K562 (cell line): ENCODE data around the gene PACRG. TPM values are rescaled to one million over a fixed set of nuclear protein-coding genes. Genes with fewer than 3 reads are reported as not detected.

Experiments
- ATAC-seq: fragments of 200-7000 bp; cut with Tn5 transposase; 3 replicates; pipeline ENCODE4 v1.9.1; 2020; ENCODE audit warnings: moderate library complexity
- BruUV-seq: library from RNA; stranded (reverse); fragments of 400-500 nt; replicated peaks from 2 replicates; lab custom pipeline; 2021; lab: Mats Ljungman, UMichigan
- CTCF ChIA-PET: fragments of 300-600 bp; formaldehyde crosslinking; extraction: SDS; loops from one replicate; lab custom pipeline; 2021; ENCODE audit warnings: low intra/inter-chr PET ratio; lab: Yijun Ruan, JAX
- POLR2A ChIA-PET: fragments of 300-600, 350-650 bp; sonication (Branson Sonifier 250); formaldehyde crosslinking; extraction: SDS; loops from one replicate; lab custom pipeline; 2021; ENCODE audit warnings: antibody characterized with exemption, inconsistent platforms; lab: Yijun Ruan, JAX
- DNase-seq, 4 experiments: peaks; one replicate each; pipeline versions ENCODE4 v3.0.0 to v3.0.0-alpha.2; 2011 to 2018; ENCODE audit warnings: low spot score in 3 of 4, mixed read lengths in 3 of 4; ENCODE audit errors: extremely low read depth in 1 of 4
- FAIRE-seq: peaks from 2 replicates; lab custom pipeline; 2011; peaks lifted over from hg19 to GRCh38; lab: Jason Lieb, UNC
- H2AFZ ChIP-seq: 2 replicates; pipeline ENCODE4 v1.6.0; 2011; ENCODE audit warnings: low read depth, low read length, control low read depth, inconsistent platforms
- H3K27ac ChIP-seq: fragments of 200-600 bp; 3 replicates; pipeline ENCODE4 v1.8.0; 2011; ENCODE audit warnings: low read depth, mild to moderate bottlenecking, control low read depth, inconsistent platforms, low read length, moderate library complexity, mixed read lengths; ENCODE audit errors: extremely low read depth
- H3K27me3 ChIP-seq, 2 experiments: fragments of 300-600 bp in 1 of 2; 2 replicates in 1 of 2; 3 replicates in 1 of 2; pipeline versions ENCODE4 v1.6.0 to v1.8.0; 2011; ENCODE audit warnings: inconsistent platforms in 2 of 2, low read length in 2 of 2, mild to moderate bottlenecking in 1 of 2, mixed read lengths in 1 of 2, moderate library complexity in 1 of 2; ENCODE audit not compliant: control insufficient read depth in 2 of 2, insufficient read depth in 2 of 2
- H3K36me3 ChIP-seq: fragments of 300-600 bp; 3 replicates; pipeline ENCODE4 v1.8.0; 2011; ENCODE audit warnings: mild to moderate bottlenecking, low read length, inconsistent platforms; ENCODE audit not compliant: control insufficient read depth, insufficient read depth
- H3K4me1 ChIP-seq, 2 experiments: fragments of 200-600 bp in 1 of 2; replicated peaks in 1 of 2; 2 replicates in 1 of 2; 3 replicates in 1 of 2; pipeline versions ENCODE4 v1.5.1 to v1.8.0; 2011; ENCODE audit warnings: inconsistent platforms in 2 of 2, low read length in 2 of 2, mild to moderate bottlenecking in 1 of 2, mixed read lengths in 1 of 2, moderate library complexity in 1 of 2; ENCODE audit not compliant: control insufficient read depth in 2 of 2, insufficient read depth in 2 of 2
- H3K4me2 ChIP-seq: 2 replicates; pipeline ENCODE4 v1.6.1; 2011; ENCODE audit warnings: low read length, control low read depth, inconsistent platforms, mixed read lengths; ENCODE audit not compliant: insufficient read depth
- H3K4me3 ChIP-seq: fragments of 200-600 bp; sonication (generic), shearing (Covaris generic); 2 replicates; pipeline ENCODE4 v1.5.1; 2016; ENCODE audit warnings: control low read depth, inconsistent platforms
- H3K79me2 ChIP-seq: fragments of 200-600 bp; 3 replicates; pipeline ENCODE4 v1.8.0; 2011; ENCODE audit warnings: low read length, inconsistent platforms; ENCODE audit not compliant: control insufficient read depth, insufficient read depth
- H3K9ac ChIP-seq, 2 experiments: 2 replicates each; pipeline versions ENCODE4 v1.6.0 to v1.6.1; 2011; ENCODE audit warnings: low read depth in 2 of 2, low read length in 2 of 2, control low read depth in 1 of 2, inconsistent platforms in 1 of 2, mild to moderate bottlenecking in 1 of 2, mixed read lengths in 1 of 2; ENCODE audit not compliant: insufficient read depth in 1 of 2
- H3K9me1 ChIP-seq: one replicate; pipeline ENCODE4 v1.6.0; 2011; ENCODE audit warnings: inconsistent platforms, mild to moderate bottlenecking, low read length, moderate library complexity; ENCODE audit not compliant: control insufficient read depth, insufficient read depth
- H3K9me3 ChIP-seq: replicated peaks from 2 replicates; pipeline ENCODE4 v1.5.1; 2011; ENCODE audit warnings: low read depth, low read length, inconsistent platforms; ENCODE audit not compliant: control insufficient read depth, insufficient read depth
- H4K20me1 ChIP-seq: replicated peaks from 2 replicates; pipeline ENCODE4 v1.6.1; 2011; ENCODE audit warnings: low read length, inconsistent platforms, mixed read lengths; ENCODE audit not compliant: control insufficient read depth, insufficient read depth
- MAFG ChIP-seq: fragments of 450-650 bp; conservative IDR thresholded peaks from 2 replicates; pipeline ENCODE4 v1.6.1; 2016; ENCODE audit warnings: missing genetic modification characterization, missing compliant biosample characterization
- MECOM ChIP-seq: fragments of 250-450 bp; sonication (Bioruptor Pico); IDR thresholded peaks from 2 replicates; pipeline ENCODE4 v1.8.0; 2022; ENCODE audit warnings: inconsistent platforms
- NFIX ChIP-seq: fragments of 250-450 bp; sonication (Bioruptor Pico); IDR thresholded peaks from 2 replicates; pipeline ENCODE4 v1.4.0; 2020; ENCODE audit warnings: low read depth, mild to moderate bottlenecking, moderate library complexity
- NR2C1 ChIP-seq, 2 experiments: fragments of 450-650 bp; IDR thresholded peaks; 2 replicates each; pipeline ENCODE4 v1.6.1; 2017; ENCODE audit warnings: mild to moderate bottlenecking in 2 of 2, antibody characterized with exemption in 1 of 2, inconsistent platforms in 1 of 2, missing compliant biosample characterization in 1 of 2, missing genetic modification characterization in 1 of 2
- PTBP1 ChIP-seq: fragments of 200-400 bp; formaldehyde crosslinking; IDR thresholded peaks from 2 replicates; pipeline ENCODE4 v1.6.1; 2017; ENCODE audit warnings: low read depth, low read length
- RAD21 ChIP-seq, 2 experiments: fragments of 250-450 bp in 1 of 2; fragments of 450-650 bp in 1 of 2; sonication (Bioruptor Pico) in 1 of 2; formaldehyde crosslinking in 1 of 2; IDR thresholded peaks in 1 of 2; conservative IDR thresholded peaks in 1 of 2; 2 replicates each; pipeline versions ENCODE4 v1.4.0 to v1.8.0; 2020 to 2022; ENCODE audit warnings: mild to moderate bottlenecking in 2 of 2, moderate library complexity in 1 of 2
- RAD51 ChIP-seq: fragments of 450-650 bp; IDR thresholded peaks from 2 replicates; pipeline ENCODE4 v1.7.1; 2016; ENCODE audit warnings: low read depth, mild to moderate bottlenecking, borderline replicate concordance
- RBM14 ChIP-seq: fragments of 200-400 bp; formaldehyde crosslinking; IDR thresholded peaks from 2 replicates; pipeline ENCODE4 v1.6.1; 2018; ENCODE audit warnings: low read depth, mild to moderate bottlenecking, low read length, moderate library complexity, borderline replicate concordance; ENCODE audit not compliant: insufficient read depth
- SAFB ChIP-seq: fragments of 200-400 bp; formaldehyde crosslinking; IDR thresholded peaks from 2 replicates; pipeline ENCODE4 v1.6.1; 2017; ENCODE audit warnings: low read depth, low read length, borderline replicate concordance
- USF2 ChIP-seq: sonication (generic); formaldehyde crosslinking; IDR thresholded peaks from 2 replicates; pipeline ENCODE4 v1.5.0; 2020; ENCODE audit warnings: missing genetic modification reagents
- ZNF316 ChIP-seq: fragments of 450-650 bp; IDR thresholded peaks from 2 replicates; pipeline ENCODE4 v1.6.1; 2016
- ZNF76 ChIP-seq: fragments of 250-450 bp; sonication (Bioruptor Pico); IDR thresholded peaks from 2 replicates; pipeline ENCODE4 v1.4.0; 2020; ENCODE audit warnings: mild to moderate bottlenecking, moderate library complexity, borderline replicate concordance
- WGBS: fragments of 100-300 bp; shearing (Covaris generic); methylation state at CpG from one replicate; pipeline ENCODE4 v1.1.6; 2016; ENCODE audit warnings: low coverage, mixed read lengths; ENCODE audit not compliant: insufficient coverage; ENCODE audit errors: missing lambda C conversion rate; 5-methylcytosine and 5-hydroxymethylcytosine counted together
- in situ Hi-C: fragments of 300-500 bp; cut with MboI; formaldehyde crosslinking; loops from 4 replicates; pipeline ENCODE4 v1.15.0; 2018; ENCODE audit warnings: inconsistent platforms, mixed read lengths
- intact Hi-C: fragments of 100-400 bp; cut with micrococcal nuclease; formaldehyde crosslinking; loops from 2 replicates; pipeline ENCODE4 v1.14.2; 2022
- polyA plus RNA-seq, 8 experiments: library from polyadenylated mRNA; depleted of rRNA in 4 of 8; stranded (reverse) in 5 of 8; unstranded in 3 of 8; fragments of >200 nt; fragmentation: Nextera tagmentation in 2 of 8; fragmentation: Illumina TruSeq in 1 of 8; extraction: Ambion mirVana in 2 of 8; extraction: Trizol in 1 of 8; gene quantifications; 2 replicates each; pipeline versions ENCODE4 v1.2.1 to v1.2.3, GENCODE V29; 2011 to 2014; ENCODE audit warnings: inconsistent platforms in 1 of 8, missing spikeins in 1 of 8
- total RNA-seq, 7 experiments: library from RNA; depleted of rRNA in 6 of 7; stranded (reverse); fragments of >200 nt in 6 of 7; fragmentation: Illumina TruSeq in 2 of 7; extraction: Trizol in 2 of 7; gene quantifications; 2 replicates each; pipeline versions ENCODE4 v1.2.1 to v1.2.3, GENCODE V29; 2011 to 2021; ENCODE audit warnings: low replicate concordance in 1 of 7

Gene PACRG
- total and polyA plus RNA-seq, 9 of the 15 experiments (the other 6 are each of a cell fraction or from before 2014, with no cell fraction given): 0.04 TPM; not detected in 8

DNA sequence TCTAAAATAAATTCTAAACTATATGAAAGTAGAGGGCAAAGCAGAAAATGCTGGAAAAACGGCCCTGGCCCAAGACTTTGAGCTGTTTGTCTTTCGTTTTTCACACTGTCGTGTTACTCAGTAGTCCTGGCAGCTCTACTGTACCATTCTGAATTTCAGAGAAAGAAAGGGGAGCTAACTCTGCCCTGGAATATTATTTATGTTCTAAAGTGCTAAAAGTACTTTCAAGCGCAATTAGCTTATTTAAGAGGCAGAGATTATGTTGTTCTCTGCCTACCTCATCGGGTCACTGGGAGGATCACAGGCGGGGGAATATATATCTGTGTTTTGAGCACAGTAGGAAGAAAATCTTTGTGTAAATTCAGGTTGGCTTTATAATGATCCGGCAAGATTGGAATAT is 534.3 kb downstream of the PACRG start (continued):
- TF ChIP-seq RAD21 (CRISPR knock-in tag; conservative IDR thresholded peaks at IDR 0.05 in 1 of 2, IDR thresholded peaks at IDR 0.05 in 1 of 2) (no peak), RBM14 (no peak), SAFB (no peak), PTBP1 (no peak), ZNF76 (CRISPR knock-in tag) (no peak)
- TF ChIP-seq, all 486 proteins: peak for 0

DNA sequence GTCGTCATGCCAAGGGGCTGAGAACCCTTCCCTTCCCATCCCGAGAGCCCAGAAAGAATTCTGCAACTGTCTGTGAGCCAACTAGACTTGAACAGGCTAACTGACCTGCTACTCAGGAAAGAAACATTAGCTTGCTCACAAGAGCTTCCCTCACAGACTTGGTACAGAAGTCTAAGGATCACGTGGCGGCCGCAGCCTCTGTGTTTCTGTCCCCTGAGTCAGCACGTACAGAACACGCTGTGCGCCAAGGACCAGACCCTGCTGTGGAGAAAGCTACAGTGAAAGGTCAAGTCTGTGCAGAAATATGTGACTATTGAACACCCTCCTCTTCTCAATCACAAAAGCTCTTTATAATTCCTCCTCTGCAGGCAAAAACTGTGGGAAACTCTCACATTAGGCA is 535.4 kb downstream of the PACRG start:
- Histone ChIP-seq H3K27ac (no peak overlapping the region), H3K9me3 (no peaks in the 10 kb centered on the region), H3K4me1 (no peaks in the 10 kb centered on the region), H3K4me2 (no peak overlapping the region), H3K27me3 (peaks cover 33 to 53% of the 10 kb centered on the region in 2 experiments), H3K4me3 (no peak overlapping the region), H4K20me1 (no peaks in the 10 kb centered on the region), H3K79me2 (no peaks in the 10 kb centered on the region), H2AFZ (no peak overlapping the region)
- POLR2A ChIA-PET: interaction anchor here (0.6 kb wide), 1 partner anchor 78 kb away, joined by 3 read pairs; no protein-coding TSS in a partner anchor
- ATAC-seq: peak; percentile 56; the same call in 1 of the 3 replicates
- WGBS: under 1% methylated on average over 8 of the region's 8 CpGs
- in situ Hi-C loops: no loop called here
- TF ChIP-seq MAFG (tag) (peak; percentile 37; the same call in 1 of the 2 replicates), USF2 (CRISPR knock-in tag) (peak; percentile 69; the same call in 1 of the 2 replicates), RAD51 (peak; percentile 24; the same call in 1 of the 2 replicates), NFIX (CRISPR knock-in tag) (no peak), NR2C1 (IDR thresholded peaks at IDR 0.05) (no peak), NR2C1 (tag; IDR thresholded peaks at IDR 0.05) (no peak), MECOM (CRISPR knock-in tag) (no peak), ZNF316 (peak; percentile 31; the same call in 1 of the 2 replicates)
- TF ChIP-seq, all 486 proteins: peak for 4
- FAIRE-seq (peak; percentile 49), DNase-seq (peak in 1 of 4 experiments; percentile 13)
- CTCF ChIA-PET: no interaction called here
- no peaks in the 10 kb centered on the region for H3K9me1 ChIP-seq
- H3K36me3 ChIP-seq: no peaks in the 10 kb centered on the region
- intact Hi-C loops: no loop called here
- BruUV-seq: no TSS peak
- no peak overlapping the region for H3K9ac ChIP-seq
